AG20443 (cell line): Measurements from ENCODE around the gene KIF6.

Experiments
- DNase-seq: peaks from one replicate; pipeline ENCODE4 v3.0.0; 2012; ENCODE audit warnings: low spot score, mixed read lengths

KIF6 gene

GRCh38 chr6:39451831-39452230 lies 273.4 kb downstream of the KIF6 start:
- no peak for DNase-seq

DNA sequence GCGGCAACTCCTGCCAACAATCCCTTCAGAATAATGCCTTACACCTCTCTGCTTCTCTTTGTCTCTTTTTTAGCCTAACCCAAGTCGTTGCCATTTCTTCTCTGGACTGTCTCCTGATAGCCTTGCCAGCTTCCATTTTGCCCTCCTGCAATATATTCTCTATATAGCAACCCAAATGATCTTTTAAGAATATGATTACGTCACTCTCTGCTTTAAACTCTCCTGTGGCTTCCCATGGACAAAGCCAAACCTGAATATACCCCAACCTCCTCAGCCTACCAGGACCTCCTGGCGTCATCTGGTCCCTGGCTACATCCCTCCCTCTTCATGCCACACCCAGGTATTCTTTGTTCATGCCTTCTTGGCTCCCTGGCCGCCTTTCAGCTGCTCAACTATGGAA lies 276.2 kb downstream of the KIF6 start:
- DNase-seq = no peak

DNA sequence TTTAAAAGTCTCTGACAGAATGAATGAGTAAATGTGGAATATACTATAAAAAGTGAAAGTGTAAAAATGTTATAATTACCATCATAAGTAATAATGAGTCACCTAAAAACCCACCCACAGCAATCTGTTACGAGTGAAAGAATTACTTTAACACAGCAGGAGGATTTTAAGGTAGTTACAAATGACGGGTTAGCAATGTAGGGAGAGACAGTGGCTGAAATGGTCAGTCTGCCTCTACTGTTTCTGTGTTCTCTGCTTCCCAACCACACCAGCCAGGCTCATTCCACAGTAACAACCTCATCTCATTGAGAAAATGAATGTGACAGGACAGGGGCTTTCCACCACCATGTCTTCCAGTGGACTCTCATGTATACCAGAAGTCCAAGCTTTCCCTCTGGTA lies 278.3 kb downstream of the KIF6 start:
- DNase-seq = peak; percentile 21

GRCh38 chr6:39445667-39446066 lies 279.5 kb downstream of the KIF6 start:
- DNase-seq = no peak

DNA sequence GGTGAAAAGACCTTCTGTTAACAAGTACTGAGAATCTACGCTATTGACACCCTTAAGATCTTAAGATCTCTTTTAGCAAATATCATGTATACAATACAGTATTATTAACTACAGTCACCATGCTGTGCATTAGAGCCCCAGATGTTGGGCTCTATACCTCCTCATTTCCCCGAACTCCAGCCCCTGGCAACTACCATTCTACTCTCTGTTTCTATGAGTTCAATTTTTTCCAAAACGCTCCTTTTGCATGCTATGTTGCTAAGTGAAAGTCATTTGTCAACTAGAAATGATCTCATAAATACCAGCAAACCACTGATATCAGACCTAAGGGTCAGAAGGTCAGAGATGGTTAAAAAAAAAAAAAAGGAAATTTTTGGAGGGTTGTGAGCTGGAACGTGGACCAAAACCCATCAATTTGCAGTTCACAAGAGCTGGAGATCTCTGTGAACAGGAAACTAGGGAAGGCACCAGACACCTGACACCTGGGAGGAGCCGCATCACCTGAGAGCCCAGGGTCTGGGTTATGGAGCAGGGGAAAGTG lies 280.7 kb downstream of the KIF6 start:
- DNase-seq = no peak

DNA sequence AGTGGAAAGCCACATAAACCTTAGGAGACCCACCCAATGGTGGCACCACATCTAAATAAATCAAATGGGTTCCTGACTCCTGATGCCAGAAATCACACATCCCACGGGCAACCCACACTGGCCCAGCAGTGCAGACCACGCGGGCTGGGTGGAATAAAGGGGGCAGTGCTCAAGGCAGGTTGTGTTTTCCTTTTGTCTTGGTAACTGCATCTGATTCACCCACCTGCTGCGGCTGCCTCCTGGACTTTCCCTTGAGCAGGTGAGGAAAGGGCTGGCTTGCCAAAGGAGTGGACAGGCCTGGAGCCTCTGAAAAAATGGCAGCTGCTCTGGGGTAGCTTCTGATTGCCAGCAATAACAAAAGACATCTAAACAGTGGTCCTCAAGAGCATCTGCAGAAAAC lies 283.2 kb downstream of the KIF6 start:
- no peak for DNase-seq

GRCh38 chr6:39441301-39441700 lies 283.9 kb downstream of the KIF6 start:
- no peak for DNase-seq

DNA sequence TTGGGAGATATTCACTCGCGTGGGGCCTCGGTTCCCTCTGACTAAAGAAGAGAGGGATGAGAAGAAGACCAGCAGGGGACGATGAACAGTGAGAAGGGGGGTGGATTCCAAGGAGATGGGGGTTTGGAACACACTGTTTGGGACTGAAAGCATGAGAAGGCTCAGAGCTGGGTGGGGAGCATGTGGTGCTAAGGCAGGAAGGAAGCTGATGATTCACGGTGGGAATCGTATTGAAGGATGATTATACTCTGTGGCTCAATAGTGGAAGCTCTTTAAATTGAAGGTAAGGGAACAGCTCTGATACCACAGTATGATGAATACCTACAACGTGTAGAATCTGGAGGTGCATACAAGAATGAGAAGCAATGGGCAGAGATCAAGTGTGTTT lies 285.2 kb downstream of the KIF6 start:
- DNase-seq = peak; percentile 33

DNA sequence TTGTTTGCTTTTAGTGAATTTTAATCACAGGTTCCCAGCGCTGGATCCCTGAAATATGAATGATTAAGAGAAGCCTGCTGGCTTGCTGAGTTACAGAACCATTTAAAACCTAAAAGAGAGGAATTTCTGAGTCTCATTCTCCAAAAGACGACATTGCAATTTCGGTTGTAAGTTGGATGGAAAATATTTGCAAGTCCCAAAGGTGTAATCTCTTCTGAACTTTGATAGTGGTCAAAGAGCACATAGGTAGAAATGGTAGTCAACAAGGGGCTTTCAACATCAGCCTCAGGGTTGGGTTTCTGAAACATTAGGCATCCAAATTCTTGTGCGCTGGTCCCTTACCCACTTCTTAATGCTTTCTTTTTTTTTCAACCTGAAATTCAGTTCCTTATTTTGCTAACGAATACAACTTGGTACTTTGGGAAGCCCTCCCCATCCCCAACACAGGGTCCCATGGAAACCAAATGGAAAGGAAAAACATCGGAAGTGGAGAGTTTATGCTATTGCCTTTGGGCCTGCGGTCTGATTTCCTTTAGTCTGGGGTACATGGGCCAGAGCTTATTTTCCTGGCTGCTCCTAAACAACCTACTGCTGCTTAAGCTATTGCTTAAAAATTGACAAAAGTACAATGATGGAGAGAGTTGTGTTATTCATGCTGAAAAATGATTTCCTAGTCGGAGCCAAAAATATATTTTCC lies 285.7 kb downstream of the KIF6 start:
- DNase-seq = no peak

GRCh38 chr6:39433630-39434029 lies 291.6 kb downstream of the KIF6 start:
- no peak for DNase-seq

DNA sequence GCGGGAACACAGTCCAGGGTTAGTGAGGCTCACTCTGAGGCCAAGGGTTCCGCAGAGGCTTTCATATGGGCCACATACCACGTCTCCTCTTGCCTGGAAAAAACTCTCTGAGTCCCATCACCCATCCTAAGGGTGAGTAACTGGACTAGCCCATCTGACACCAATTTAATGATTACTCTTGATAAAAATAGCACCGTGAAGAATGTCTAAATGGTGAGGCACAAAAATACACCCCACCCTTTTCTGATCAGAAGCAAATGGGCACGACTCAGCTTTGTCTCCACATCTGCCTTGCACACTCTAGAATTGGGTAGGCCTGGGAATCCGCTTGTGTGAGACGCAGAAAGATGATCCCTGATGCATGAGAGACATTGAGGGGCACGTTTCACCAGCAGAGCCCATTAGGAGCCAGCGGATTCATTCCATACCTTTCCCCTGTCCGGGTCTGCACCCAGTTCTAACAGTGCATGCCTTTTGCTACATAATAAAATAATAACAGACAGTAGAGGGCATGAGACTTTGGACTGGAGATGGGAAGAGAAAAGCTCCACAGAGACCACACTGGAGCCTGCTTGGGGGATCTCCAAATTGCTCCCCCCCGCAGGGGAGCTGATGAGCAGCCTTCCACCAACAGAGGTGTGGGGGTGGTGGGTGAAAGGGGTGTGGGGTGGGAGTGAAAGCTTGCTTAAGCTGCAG lies 292.7 kb downstream of the KIF6 start:
- peak; percentile 75 for DNase-seq

DNA sequence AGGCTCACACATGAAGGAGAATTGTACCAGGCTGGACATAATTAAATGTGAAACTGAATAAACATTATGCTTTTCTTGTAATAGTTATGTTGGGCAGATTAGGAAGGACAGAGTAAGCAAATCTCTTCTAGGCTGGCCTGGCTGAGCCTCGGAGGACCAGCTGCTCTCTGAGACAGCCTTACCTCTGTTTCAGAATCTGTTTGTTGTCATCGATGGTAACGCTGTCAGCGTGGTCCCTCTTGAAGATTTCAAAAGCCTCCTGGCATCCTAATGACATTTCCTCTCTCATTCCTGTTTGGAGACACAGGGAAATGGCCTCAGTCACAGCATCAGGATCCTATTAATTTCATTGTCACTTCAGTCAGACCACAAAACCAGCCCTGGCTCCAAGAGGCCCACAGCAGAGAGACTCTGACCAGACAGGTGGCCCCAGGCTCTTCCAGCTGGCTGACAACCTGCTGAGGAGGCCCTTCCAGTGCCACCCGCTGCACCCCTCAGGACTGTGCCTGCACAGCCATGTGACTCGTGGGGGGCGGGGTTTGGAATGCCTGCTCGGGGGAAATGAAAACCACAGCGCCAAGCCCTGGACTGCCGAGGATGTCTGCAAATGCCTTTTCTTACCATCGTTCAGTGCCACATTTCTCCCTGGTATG lies 294.2 kb downstream of the KIF6 start:
- DNase-seq = peak; percentile 69

DNA sequence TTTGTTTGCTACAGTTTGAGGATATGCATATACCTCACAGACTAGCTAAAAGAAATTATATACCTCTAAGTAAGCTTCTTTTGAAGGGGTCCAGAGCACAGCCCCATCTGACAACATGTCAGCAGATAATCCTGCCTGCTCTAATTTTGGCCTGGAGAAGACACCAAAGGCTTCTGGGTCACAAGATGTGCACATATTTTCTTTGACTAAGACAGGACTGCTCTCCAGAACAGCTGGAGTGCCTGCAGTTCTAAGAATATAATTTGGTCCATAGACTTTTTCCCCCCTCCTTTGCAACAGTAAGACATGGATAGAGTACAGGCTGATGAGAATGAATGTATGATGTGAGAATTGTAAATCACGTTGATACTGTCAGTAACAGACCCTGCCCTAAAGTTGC lies 294.8 kb downstream of the KIF6 start:
- DNase-seq = no peak

DNA sequence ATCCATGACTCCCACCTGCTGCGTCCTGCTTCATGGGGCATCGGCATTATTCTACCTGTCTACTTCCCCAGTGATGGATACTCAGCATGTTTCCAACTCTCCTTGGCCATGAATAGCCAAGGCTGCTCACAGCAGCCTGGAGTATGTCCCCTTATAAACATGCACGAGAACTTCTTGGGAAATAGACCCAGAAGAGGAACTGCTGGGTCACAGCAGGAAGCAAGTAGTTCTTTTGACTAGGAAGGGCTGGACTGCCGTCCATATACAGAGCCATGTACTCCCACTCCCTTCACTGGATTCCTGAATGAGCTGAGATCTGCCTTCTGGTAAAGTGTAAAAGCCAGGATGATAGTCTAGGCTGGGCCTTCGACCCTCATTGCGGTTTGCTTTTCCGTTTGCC lies 296.4 kb downstream of the KIF6 start:
- DNase-seq = no peak

- DNase-seq = no peak
These were observed 297.1 kb downstream of the KIF6 start for GRCh38 chr6:39428152-39428551.

DNA sequence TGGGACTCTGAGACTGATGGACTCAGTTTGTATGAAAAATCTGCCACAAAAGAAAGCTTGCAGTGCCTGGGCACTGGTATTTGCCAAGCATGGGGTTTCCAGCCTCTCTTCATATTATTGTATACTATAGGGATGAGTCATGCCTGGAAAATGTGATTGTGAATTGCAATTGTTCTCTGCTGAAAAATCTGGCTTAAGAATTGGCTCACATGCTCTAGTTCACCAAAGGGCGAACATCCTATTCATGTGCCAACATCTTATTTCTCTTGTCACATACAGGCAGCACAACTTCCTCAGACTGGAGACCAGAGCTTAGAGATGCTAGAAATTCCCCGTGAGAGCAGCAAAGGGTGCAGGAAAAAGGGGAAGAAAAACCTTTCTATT lies 299.1 kb downstream of the KIF6 start:
- DNase-seq = peak; percentile 64

DNA sequence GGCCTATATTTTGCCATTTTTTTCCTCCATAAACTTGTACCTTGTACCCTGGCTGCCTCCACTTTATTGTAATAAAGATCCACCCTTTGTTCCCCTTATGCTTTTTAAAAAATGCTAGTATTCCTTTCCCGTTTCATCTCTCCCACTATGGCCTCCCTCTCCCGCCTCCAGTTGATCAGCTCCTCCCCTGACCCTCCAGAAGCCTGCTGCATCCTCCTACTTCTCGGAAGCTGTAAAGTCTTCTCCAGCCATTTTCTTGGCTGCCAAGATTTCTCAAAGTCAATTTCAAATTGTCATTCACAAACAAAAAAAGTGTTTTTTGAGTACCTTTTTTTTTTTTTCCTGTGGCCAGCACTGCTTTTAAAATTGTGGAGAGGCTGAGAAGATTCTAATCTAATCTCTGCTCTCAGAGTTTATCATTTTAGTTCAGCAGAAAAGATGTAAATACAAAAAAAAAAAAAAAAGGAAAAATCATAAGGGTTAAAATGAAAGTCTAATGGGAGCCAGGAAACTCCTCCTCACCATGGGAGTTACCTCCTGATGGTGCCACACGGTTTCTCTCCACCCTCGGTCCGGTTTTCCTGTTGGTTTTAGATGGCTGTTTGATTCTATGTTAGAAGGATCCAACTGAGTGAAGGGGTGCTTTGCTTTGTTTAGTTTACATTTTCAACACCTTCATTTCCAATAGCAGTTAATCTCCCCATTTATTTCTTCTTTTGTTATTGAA lies 299.7 kb downstream of the KIF6 start:
- no peak for DNase-seq

GRCh38 chr6:39424831-39425230 lies 300.4 kb downstream of the KIF6 start:
- no peak for DNase-seq

- DNase-seq = peak; percentile 58
These were observed 303.0 kb downstream of the KIF6 start for GRCh38 chr6:39422238-39422637.

DNA sequence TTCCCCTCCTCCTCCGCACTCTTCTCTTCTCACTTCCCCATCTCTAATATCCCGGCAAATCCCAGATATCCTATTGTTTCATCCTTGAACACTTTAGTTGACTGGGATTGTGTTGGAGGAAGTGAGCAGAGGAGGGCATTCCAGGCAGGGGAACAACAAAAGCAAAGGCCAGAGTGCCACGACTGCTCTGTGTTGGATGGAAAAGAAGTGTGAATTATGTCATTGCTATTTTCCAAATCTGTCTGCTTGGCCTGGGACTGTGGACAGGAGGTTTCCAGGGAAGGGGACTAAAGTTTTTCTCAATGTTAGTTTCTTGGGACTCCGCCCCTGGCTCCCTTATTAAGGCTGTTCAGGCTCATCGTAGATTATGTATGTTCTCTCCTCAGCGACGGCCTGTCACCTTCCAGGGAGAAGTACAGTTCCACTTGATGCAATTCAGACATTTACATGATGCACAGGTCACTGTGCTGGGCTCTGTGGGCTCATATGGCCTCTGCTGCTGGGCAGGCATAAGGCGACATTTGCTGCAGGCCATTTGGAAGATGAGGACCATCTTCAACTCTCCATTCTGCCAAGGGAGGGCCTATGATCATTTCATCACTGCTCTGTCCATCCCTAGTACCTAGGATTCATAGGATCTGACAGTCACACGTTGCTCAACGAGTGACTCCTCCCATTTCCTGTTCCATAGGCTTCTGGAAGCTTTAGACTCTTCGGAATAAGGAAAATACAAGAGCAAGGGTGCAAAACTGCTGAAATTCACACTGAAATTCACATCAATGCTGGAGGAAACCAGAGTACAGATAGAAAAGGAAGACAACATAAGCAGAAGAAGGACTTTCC lies 303.6 kb downstream of the KIF6 start:
- DNase-seq = peak; percentile 37
